ENCODE data around the gene NSG2.

- TF ChIP-seq, protein P1, sequence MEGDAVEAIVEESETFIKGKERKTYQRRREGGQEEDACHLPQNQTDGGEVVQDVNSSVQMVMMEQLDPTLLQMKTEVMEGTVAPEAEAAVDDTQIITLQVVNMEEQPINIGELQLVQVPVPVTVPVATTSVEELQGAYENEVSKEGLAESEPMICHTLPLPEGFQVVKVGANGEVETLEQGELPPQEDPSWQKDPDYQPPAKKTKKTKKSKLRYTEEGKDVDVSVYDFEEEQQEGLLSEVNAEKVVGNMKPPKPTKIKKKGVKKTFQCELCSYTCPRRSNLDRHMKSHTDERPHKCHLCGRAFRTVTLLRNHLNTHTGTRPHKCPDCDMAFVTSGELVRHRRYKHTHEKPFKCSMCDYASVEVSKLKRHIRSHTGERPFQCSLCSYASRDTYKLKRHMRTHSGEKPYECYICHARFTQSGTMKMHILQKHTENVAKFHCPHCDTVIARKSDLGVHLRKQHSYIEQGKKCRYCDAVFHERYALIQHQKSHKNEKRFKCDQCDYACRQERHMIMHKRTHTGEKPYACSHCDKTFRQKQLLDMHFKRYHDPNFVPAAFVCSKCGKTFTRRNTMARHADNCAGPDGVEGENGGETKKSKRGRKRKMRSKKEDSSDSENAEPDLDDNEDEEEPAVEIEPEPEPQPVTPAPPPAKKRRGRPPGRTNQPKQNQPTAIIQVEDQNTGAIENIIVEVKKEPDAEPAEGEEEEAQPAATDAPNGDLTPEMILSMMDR (IDR thresholded peaks at IDR 0.05), result no peak
- TF ChIP-seq POLR2A (IDR thresholded peaks at IDR 0.05) (no peak), EP300 (IDR thresholded peaks at IDR 0.05; ENCODE audit: low read depth) (no peak)
Measured at GRCh38 chr5:174067499-174067898, 22.0 kb downstream of the NSG2 start.

Measured in transverse colon (tissue), 3 donors.